CD14-positive monocyte (primary cell): ENCODE measurements around the gene FHOD3. TPM values are rescaled to one million over a fixed set of nuclear protein-coding genes. Genes with fewer than 3 reads are reported as not detected.

Source experiments
- DNase-seq, 3 donors: peaks; one replicate each; pipeline ENCODE4 v3.0.0-alpha.2; 2011 to 2022
- H2AFZ ChIP-seq: 2 replicates; pipeline ENCODE4 v1.6.0; 2012; ENCODE audit warnings: mild to moderate bottlenecking, low read depth, low read length, inconsistent platforms; ENCODE audit not compliant: insufficient read depth, poor library complexity, severe bottlenecking
- H3K27ac ChIP-seq, 2 donors: 1 replicate in 1 of 2; 2 replicates in 1 of 2; pipeline ENCODE4 v1.5.1; 2012 to 2013; ENCODE audit warnings: low read length in 2 of 2, control low read depth in 1 of 2, inconsistent platforms in 1 of 2, low read depth in 1 of 2, mild to moderate bottlenecking in 1 of 2
- H3K27me3 ChIP-seq, 2 donors: one replicate each; pipeline versions ENCODE4 v1.6.0 to v1.6.1; 2011 to 2013; ENCODE audit warnings: low read length in 2 of 2; ENCODE audit not compliant: control insufficient read depth in 2 of 2, insufficient read depth in 2 of 2
- H3K36me3 ChIP-seq, 2 donors: replicated peaks in 1 of 2; 1 replicate in 1 of 2; 2 replicates in 1 of 2; pipeline versions ENCODE4 v1.5.1 to v1.6.1; 2012 to 2013; ENCODE audit warnings: low read length in 2 of 2, control low read depth in 1 of 2, inconsistent platforms in 1 of 2, mild to moderate bottlenecking in 1 of 2; ENCODE audit not compliant: insufficient read depth in 2 of 2, control insufficient read depth in 1 of 2
- H3K4me1 ChIP-seq, 2 donors: 1 replicate in 1 of 2; 2 replicates in 1 of 2; pipeline versions ENCODE4 v1.5.1 to v1.6.1; 2012 to 2013; ENCODE audit warnings: low read length in 2 of 2, control low read depth in 1 of 2, inconsistent platforms in 1 of 2, mild to moderate bottlenecking in 1 of 2, moderate library complexity in 1 of 2; ENCODE audit not compliant: insufficient read depth in 2 of 2, control insufficient read depth in 1 of 2
- H3K4me2 ChIP-seq: replicated peaks from 2 replicates; pipeline ENCODE3; 2012; ENCODE audit warnings: low read length, moderate library complexity, mild to moderate bottlenecking; ENCODE audit not compliant: poor library complexity, severe bottlenecking; ENCODE audit errors: extremely low read depth
- H3K4me3 ChIP-seq, 3 experiments: fragments of 200-600 bp in 1 of 3; sonication (generic) in 1 of 3; replicated peaks in 1 of 3; 1 replicate in 2 of 3; 2 replicates in 1 of 3; pipeline ENCODE4 v1.5.1; 2011 to 2013; ENCODE audit warnings: low read length in 3 of 3, mild to moderate bottlenecking in 3 of 3, control low read depth in 2 of 3, low read depth in 2 of 3, inconsistent platforms in 1 of 3, moderate library complexity in 1 of 3
- H3K79me2 ChIP-seq: 2 replicates; pipeline ENCODE4 v1.6.0; 2012; ENCODE audit warnings: mild to moderate bottlenecking, control low read depth, inconsistent platforms, low read length, moderate library complexity; ENCODE audit not compliant: insufficient read depth
- H3K9ac ChIP-seq: 2 replicates; pipeline ENCODE4 v1.6.0; 2017; ENCODE audit warnings: low read length, mild to moderate bottlenecking; ENCODE audit not compliant: insufficient read depth, poor library complexity, severe bottlenecking
- H3K9me3 ChIP-seq, 2 donors: replicated peaks in 1 of 2; 1 replicate in 1 of 2; 2 replicates in 1 of 2; pipeline versions ENCODE4 v1.5.1 to v1.6.1; 2012 to 2013; ENCODE audit warnings: low read length in 2 of 2, control low read depth in 1 of 2; ENCODE audit not compliant: control insufficient read depth in 1 of 2, insufficient read depth in 1 of 2
- H4K20me1 ChIP-seq: 2 replicates; pipeline ENCODE4 v1.6.0; 2012; ENCODE audit warnings: mild to moderate bottlenecking, low read length, control low read depth, moderate library complexity; ENCODE audit not compliant: insufficient read depth
- H3K27ac Mint-ChIP-seq, 7 donors: one replicate each; pipeline ENCODE4 v1.8.0; 2020; ENCODE audit warnings: mild to moderate bottlenecking in 7 of 7, mixed read lengths in 7 of 7, moderate library complexity in 6 of 7, inconsistent platforms in 2 of 7
- H3K27me3 Mint-ChIP-seq, 3 donors: one replicate each; pipeline ENCODE4 v1.8.0; 2021 to 2022; ENCODE audit warnings: low read depth in 3 of 3, mild to moderate bottlenecking in 3 of 3, mixed read lengths in 3 of 3, moderate library complexity in 3 of 3, inconsistent platforms in 1 of 3
- H3K36me3 Mint-ChIP-seq, 2 donors: one replicate each; pipeline ENCODE4 v1.8.0; 2020; ENCODE audit warnings: mixed read lengths in 2 of 2, inconsistent platforms in 1 of 2, mild to moderate bottlenecking in 1 of 2
- H3K4me1 Mint-ChIP-seq: one replicate; pipeline ENCODE4 v1.8.0; 2020; ENCODE audit warnings: mild to moderate bottlenecking, mixed read lengths
- H3K4me3 Mint-ChIP-seq, 2 donors: one replicate each; pipeline ENCODE4 v1.8.0; 2020; ENCODE audit warnings: mild to moderate bottlenecking in 2 of 2, mixed read lengths in 2 of 2, moderate library complexity in 1 of 2
- H3K9me3 Mint-ChIP-seq, 7 donors: one replicate each; pipeline ENCODE4 v1.8.0; 2020 to 2022; ENCODE audit warnings: mixed read lengths in 7 of 7, mild to moderate bottlenecking in 6 of 7, moderate library complexity in 6 of 7, inconsistent platforms in 2 of 7
- WGBS: methylation state at CpG from one replicate; pipeline ENCODE4 v1.1.5; 2013; ENCODE audit warnings: missing lambda C conversion rate; ENCODE audit not compliant: insufficient coverage; 5-methylcytosine and 5-hydroxymethylcytosine counted together
- intact Hi-C, 2 donors: fragments of 100-400 bp; cut with micrococcal nuclease; formaldehyde crosslinking; loops; one replicate each; pipeline versions ENCODE4 v1.15.0 to v1.15.1; 2023
- polyA plus RNA-seq, 3 donors: library from polyadenylated mRNA; depleted of rRNA in 1 of 3; unstranded in 2 of 3; stranded (reverse) in 1 of 3; fragments of 300-500 nt in 2 of 3; fragments of >200 nt in 1 of 3; fragmentation: Illumina TruSeq in 2 of 3; gene quantifications; 1 replicate in 2 of 3; 2 replicates in 1 of 3; pipeline ENCODE4 v1.2.3, GENCODE V29; 2012 to 2021
- TF ChIP-seq, protein P1 (sequence below): fragments of 200-600 bp; IDR thresholded peaks from one replicate; pipeline ENCODE4 v1.8.0; 2022; ENCODE audit warnings: antibody characterized with exemption, mild to moderate bottlenecking

The FHOD3 gene
- polyA plus RNA-seq, 3 donors = not detected

DNA sequence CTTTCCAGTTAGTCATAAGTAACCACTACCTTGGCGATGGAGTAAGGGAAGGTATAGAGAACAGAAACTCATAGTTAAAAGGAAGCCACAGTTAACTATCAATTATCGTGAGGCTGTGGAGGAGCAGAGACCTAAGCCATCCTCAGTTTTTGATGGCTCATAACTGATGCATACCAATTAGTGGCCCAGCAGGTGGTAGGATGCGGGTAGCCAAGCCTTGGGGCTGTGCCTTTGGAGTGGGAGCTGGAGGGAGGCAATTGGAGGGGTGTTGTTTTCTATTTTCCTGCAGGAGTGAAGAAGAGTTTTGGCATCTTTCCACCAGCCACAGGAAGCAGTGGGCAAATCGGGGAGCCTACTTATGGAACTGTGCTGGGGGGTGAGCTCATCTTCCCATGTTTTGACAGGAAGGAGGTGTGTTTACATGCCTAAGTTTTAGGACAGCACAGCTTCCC, 336.5 kb downstream of the FHOD3 start:
- Histone ChIP-seq H3K27me3 (no peaks in the 10 kb centered on the region), H3K79me2 (no peaks in the 10 kb centered on the region), H2AFZ (no peak overlapping the region), H3K4me1 (no peaks in the 10 kb centered on the region), H3K4me3 (no peak overlapping the region), H4K20me1 (no peaks in the 10 kb centered on the region), H3K4me2 (no peak overlapping the region), H3K9ac (no peak overlapping the region), H3K9me3 (peaks cover 0 to 11% of the 10 kb centered on the region in 2 donors), H3K36me3 (no peaks in the 10 kb centered on the region), H3K27ac (no peak overlapping the region)
- WGBS = 71% methylated on average over 3 of the region's 4 CpGs
- Mint-ChIP-seq H3K36me3 (no peaks in the 10 kb centered on the region), H3K4me1 (no peaks in the 10 kb centered on the region), H3K4me3 (no peak overlapping the region), H3K9me3 (peaks cover 0 to 19% (median 2%) of the 10 kb centered on the region in 7 donors), H3K27ac (no peak overlapping the region), H3K27me3 (peaks cover 0 to 2% (median 1%) of the 10 kb centered on the region in 3 donors)
- intact Hi-C loops = no loop called here
- DNase-seq = no peak
- TF ChIP-seq, protein P1, sequence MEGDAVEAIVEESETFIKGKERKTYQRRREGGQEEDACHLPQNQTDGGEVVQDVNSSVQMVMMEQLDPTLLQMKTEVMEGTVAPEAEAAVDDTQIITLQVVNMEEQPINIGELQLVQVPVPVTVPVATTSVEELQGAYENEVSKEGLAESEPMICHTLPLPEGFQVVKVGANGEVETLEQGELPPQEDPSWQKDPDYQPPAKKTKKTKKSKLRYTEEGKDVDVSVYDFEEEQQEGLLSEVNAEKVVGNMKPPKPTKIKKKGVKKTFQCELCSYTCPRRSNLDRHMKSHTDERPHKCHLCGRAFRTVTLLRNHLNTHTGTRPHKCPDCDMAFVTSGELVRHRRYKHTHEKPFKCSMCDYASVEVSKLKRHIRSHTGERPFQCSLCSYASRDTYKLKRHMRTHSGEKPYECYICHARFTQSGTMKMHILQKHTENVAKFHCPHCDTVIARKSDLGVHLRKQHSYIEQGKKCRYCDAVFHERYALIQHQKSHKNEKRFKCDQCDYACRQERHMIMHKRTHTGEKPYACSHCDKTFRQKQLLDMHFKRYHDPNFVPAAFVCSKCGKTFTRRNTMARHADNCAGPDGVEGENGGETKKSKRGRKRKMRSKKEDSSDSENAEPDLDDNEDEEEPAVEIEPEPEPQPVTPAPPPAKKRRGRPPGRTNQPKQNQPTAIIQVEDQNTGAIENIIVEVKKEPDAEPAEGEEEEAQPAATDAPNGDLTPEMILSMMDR = no peak

DNA sequence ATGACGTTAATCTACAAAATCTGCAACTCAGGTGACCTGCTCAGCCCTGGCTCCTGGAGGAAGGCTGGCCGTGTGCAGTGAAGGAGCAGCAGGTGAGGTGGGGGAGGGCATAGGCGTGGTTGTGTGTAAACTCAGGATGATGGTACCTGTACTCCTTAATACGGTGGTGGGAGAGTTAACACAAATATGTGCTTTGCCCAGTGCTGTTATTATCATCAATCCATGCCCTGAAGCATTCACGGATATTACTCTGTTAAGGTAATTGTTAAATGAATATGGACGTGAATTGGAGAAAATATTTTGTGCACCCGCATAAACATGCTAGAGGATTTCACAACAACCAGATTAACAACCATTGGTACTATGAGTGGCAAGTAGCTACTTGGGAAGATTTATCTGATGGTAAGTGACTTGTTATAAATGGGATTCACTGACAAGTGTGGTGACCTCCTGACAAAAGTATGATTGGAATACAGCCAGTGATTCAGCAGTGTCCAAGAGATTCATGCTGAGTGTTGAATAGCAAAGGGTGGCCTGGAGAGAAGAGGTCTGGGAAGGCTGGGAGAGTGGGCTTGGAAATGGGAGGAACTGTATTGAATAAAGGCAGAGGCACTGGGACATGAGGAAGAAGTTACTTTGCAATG, 337.2 kb downstream of the FHOD3 start:
- 98% methylated on average over 4 of the region's 7 CpGs for WGBS
- TF ChIP-seq, protein P1 = no peak
- H3K9me3 ChIP-seq = peaks cover 0 to 7% of the 10 kb centered on the region in 2 donors
- peaks cover 0 to 17% (median 2%) of the 10 kb centered on the region in 7 donors for H3K9me3 Mint-ChIP-seq
- H3K4me2 ChIP-seq = no peak overlapping the region
- no peak overlapping the region for H3K9ac ChIP-seq
- H4K20me1 ChIP-seq = no peaks in the 10 kb centered on the region
- no peaks in the 10 kb centered on the region for H3K79me2 ChIP-seq
- no peak overlapping the region for H3K27ac ChIP-seq
- no peaks in the 10 kb centered on the region for H3K36me3 ChIP-seq
- no peaks in the 10 kb centered on the region for H3K4me1 Mint-ChIP-seq
- H3K4me1 ChIP-seq = no peaks in the 10 kb centered on the region
- H3K27me3 ChIP-seq = no peaks in the 10 kb centered on the region
- intact Hi-C loops = no loop called here
- no peak overlapping the region for H3K4me3 ChIP-seq
- no peak for DNase-seq
- H3K36me3 Mint-ChIP-seq = no peaks in the 10 kb centered on the region
- H3K27ac Mint-ChIP-seq = no peak overlapping the region
- H3K4me3 Mint-ChIP-seq = no peak overlapping the region
- peaks cover 0 to 2% (median 2%) of the 10 kb centered on the region in 3 donors for H3K27me3 Mint-ChIP-seq
- no peak overlapping the region for H2AFZ ChIP-seq
